Heart right ventricle (tissue), 16 donors: Measurements from ENCODE around the gene SH2B2. TPM values are rescaled to one million over a fixed set of nuclear protein-coding genes. Genes with fewer than 3 reads are reported as not detected.
"Not testable (repeated sequence)": the region's sequence is repeated elsewhere in the genome, so short reads cannot be mapped to it uniquely, and the experiment has no call there.

Experiments used
- ATAC-seq, 8 donors: fragments of 200-7000 bp; cut with Tn5 transposase; one replicate each; pipeline ENCODE4 v1.9.1; 2020; ENCODE audit warnings: mild to moderate bottlenecking in 8 of 8, moderate library complexity in 8 of 8, moderate number of reproducible peaks in 1 of 8
- DNase-seq, 2 donors: peaks; one replicate each; pipeline ENCODE4 v3.0.0-alpha.2; 2020
- H3K27ac ChIP-seq, 10 donors: fragments of 200-600 bp; sonication (generic) in 2 of 10; one replicate each; pipeline versions ENCODE4 v1.5.0 to v1.8.0; 2020 to 2022; ENCODE audit warnings: mild to moderate bottlenecking in 3 of 10
- H3K27me3 ChIP-seq, 7 donors: fragments of 200-600 bp; one replicate each; pipeline ENCODE4 v1.8.0; 2021 to 2022; ENCODE audit warnings: mild to moderate bottlenecking in 2 of 7
- H3K36me3 ChIP-seq, 9 donors: fragments of 200-600 bp; sonication (generic) in 1 of 9; one replicate each; pipeline versions ENCODE4 v1.5.0 to v1.8.0; 2020 to 2022; ENCODE audit warnings: mild to moderate bottlenecking in 2 of 9
- H3K4me1 ChIP-seq, 9 donors: fragments of 200-600 bp; sonication (generic) in 1 of 9; one replicate each; pipeline versions ENCODE4 v1.5.0 to v1.8.0; 2020 to 2022; ENCODE audit warnings: mild to moderate bottlenecking in 4 of 9
- H3K4me3 ChIP-seq, 10 donors: fragments of 200-600 bp; sonication (generic) in 2 of 10; one replicate each; pipeline versions ENCODE4 v1.5.0 to v1.8.0; 2020 to 2022; ENCODE audit warnings: mild to moderate bottlenecking in 7 of 10, moderate library complexity in 2 of 10
- H3K9me3 ChIP-seq, 11 donors: fragments of 200-600 bp in 10 of 11; sonication (generic) in 2 of 11; one replicate each; pipeline versions ENCODE4 v1.5.0 to v1.8.0; 2013 to 2022; ENCODE audit warnings: mild to moderate bottlenecking in 2 of 11, control low read depth in 1 of 11, moderate library complexity in 1 of 11
- CTCF ChIP-seq, 9 donors: fragments of 200-600 bp; sonication (generic) in 2 of 9; IDR thresholded peaks; one replicate each; pipeline versions ENCODE4 v1.5.0 to v1.8.0; 2021 to 2022; ENCODE audit warnings: antibody characterized with exemption in 9 of 9, mild to moderate bottlenecking in 5 of 9, moderate library complexity in 1 of 9
- WGBS, 2 donors: extraction: QIAGEN DNeasy Blood & Tissue Kit; methylation state at CpG; one replicate each; pipeline ENCODE4 v1.1.7; 2013; ENCODE audit warnings: inconsistent platforms in 1 of 2; 5-methylcytosine and 5-hydroxymethylcytosine counted together
- intact Hi-C, 10 donors: fragments of 100-400 bp; cut with DNase I; formaldehyde crosslinking; loops; one replicate each; pipeline versions ENCODE4 v1.11.1 to v1.14.2; 2022
- polyA plus RNA-seq, 2 donors: library from polyadenylated mRNA; stranded (reverse); fragments of 200-250 nt; gene quantifications; one replicate each; pipeline ENCODE4 v1.2.3, GENCODE V29; 2013
- total RNA-seq, 10 donors: library from RNA; stranded (reverse); fragmentation: NEBNext Ultra II Directional in 3 of 10; extraction: Animal tissue kit (Norgen Biotek cat#: 25700) in 3 of 10; gene quantifications; one replicate each; pipeline versions ENCODE4 v1.2.1 to v1.2.4, GENCODE V29; 2021 to 2023
- donor health status: Arrhythmogenic right ventricular cardiomyopathy.
- donor health status: ischemic (EF 13 %, LVEDD 7.1; RV severe dilation, severe dysfunction).
- donor health status: healthy with polysubstance abuse.
- donor health status: DM: no; HTN: yes; CAD: no.
- donor health status: DM: no; HTN: no; CAD: no.
- donor health status: ischemic (EF 25% LVEDD 6.9; RV normal size, moderate dysfunction).
- donor health status: ischemic (EF 25% LVEDD 5.7; RV mildly dilated, moderate dysfunction).
- donor health status: healthy.
- donor health status: DM: yes; HTN: yes; CAD: no.
- donor health status: Ischemic cardiomyopathy.
- donor health status: ischemic (EF 35%, LVEDD 5.7; RV mildly dilated, moderate dysfunction).
- donor health status: nonischemic (EF 11% LVEDD 7.7; RV severe dilation, severe dysfunction).
- donor health status: DM: yes; HTN: yes; CAD: no.
- donor health status: PGD.
- donor health status: ischemic (EF 29% LVEDD 5.4; RV normal size, mild dysfunction).
- donor health status: nonischemic (EF 23%, LVEDD 6.1; RV moderate dilation, normal function).

SH2B2 gene
- total and polyA plus RNA-seq, 12 donors = 0.83 to 4.2 (median 1.2) TPM

- 89 to 91% methylated on average over 11 of the region's 11 CpGs for WGBS, 2 donors
- no peak for ATAC-seq
- H3K4me1 ChIP-seq = peaks cover 0 to 13% (median 0%) of the 10 kb centered on the region in 9 donors
- H3K27me3 ChIP-seq = peaks cover 0 to 42% (median 13%) of the 10 kb centered on the region in 7 donors
- no peak for TF ChIP-seq CTCF (IDR thresholded peaks at IDR 0.05)
- no peak for DNase-seq
- H3K4me3 ChIP-seq = no peak overlapping the region
- H3K27ac ChIP-seq = no peak overlapping the region
- intact Hi-C loops = no loop called here
- H3K36me3 ChIP-seq = no peaks in the 10 kb centered on the region
- H3K9me3 ChIP-seq = no peaks in the 10 kb centered on the region
Observed at GRCh38 chr7:102326157-102326889, 39.7 kb downstream of the SH2B2 start.

GRCh38 chr7:102327183-102327582 is 40.5 kb downstream of the SH2B2 start:
- peaks cover 0 to 39% (median 12%) of the 10 kb centered on the region in 7 donors for H3K27me3 ChIP-seq
- H3K36me3 ChIP-seq, DNase-seq, H3K4me1 ChIP-seq, H3K4me3 ChIP-seq, H3K9me3 ChIP-seq, intact Hi-C loops, H3K27ac ChIP-seq, ATAC-seq: not testable (repeated sequence)
- 80 to 82% methylated on average over 6 of the region's 6 CpGs for WGBS, 2 donors

- H3K4me3 ChIP-seq, H3K9me3 ChIP-seq, DNase-seq, H3K27ac ChIP-seq, H3K36me3 ChIP-seq, H3K4me1 ChIP-seq, ATAC-seq, intact Hi-C loops: not testable (repeated sequence)
- 49 to 79% methylated on average over 4 of the region's 5 CpGs for WGBS, 2 donors
- H3K27me3 ChIP-seq = peaks cover 0 to 39% (median 14%) of the 10 kb centered on the region in 7 donors
Observed at GRCh38 chr7:102328863-102329262, 42.2 kb downstream of the SH2B2 start.

- ATAC-seq, intact Hi-C loops, H3K9me3 ChIP-seq, H3K36me3 ChIP-seq, H3K4me3 ChIP-seq, DNase-seq, H3K4me1 ChIP-seq, H3K27ac ChIP-seq: not testable (repeated sequence)
- 67 to 79% methylated on average over 7 to 9 of the region's 9 CpGs for WGBS, 2 donors
- peaks cover 0 to 39% (median 14%) of the 10 kb centered on the region in 7 donors for H3K27me3 ChIP-seq
Observed at GRCh38 chr7:102329366-102329765, 42.7 kb downstream of the SH2B2 start.

GRCh38 chr7:102330666-102331460 is 44.2 kb downstream of the SH2B2 start:
- WGBS, 2 donors = 85 to 86% methylated on average over 8 of the region's 8 CpGs
- not testable (repeated sequence) for H3K9me3 ChIP-seq, DNase-seq

GRCh38 chr7:102335574-102335973 is 48.9 kb downstream of the SH2B2 start:
- intact Hi-C loops, H3K27ac ChIP-seq, ATAC-seq, H3K4me1 ChIP-seq, H3K9me3 ChIP-seq, H3K36me3 ChIP-seq, H3K4me3 ChIP-seq, DNase-seq: not testable (repeated sequence)
- peaks cover 0 to 12% (median 5%) of the 10 kb centered on the region in 7 donors for H3K27me3 ChIP-seq
- WGBS, 2 donors = 84 to 86% methylated on average over 7 of the region's 7 CpGs

More at GRCh38 chr7:102330666-102331460, 44.2 kb downstream of the SH2B2 start:
- H3K36me3 ChIP-seq, ATAC-seq, H3K4me3 ChIP-seq, intact Hi-C loops, H3K27ac ChIP-seq, H3K4me1 ChIP-seq: not testable (repeated sequence)
- H3K27me3 ChIP-seq = peaks cover 0 to 33% (median 14%) of the 10 kb centered on the region in 7 donors

- intact Hi-C loops, ATAC-seq, H3K36me3 ChIP-seq, H3K4me3 ChIP-seq, H3K9me3 ChIP-seq, H3K27ac ChIP-seq, DNase-seq, H3K4me1 ChIP-seq: not testable (repeated sequence)
- WGBS, 2 donors = 78% methylated on average over 5 of the region's 8 CpGs; no CpG with 5 or more reads in 1 of the 2 donors
- peaks cover 0 to 12% (median 4%) of the 10 kb centered on the region in 7 donors for H3K27me3 ChIP-seq
Observed at GRCh38 chr7:102337002-102337401, 50.3 kb downstream of the SH2B2 start.

GRCh38 chr7:102337420-102337819 is 50.8 kb downstream of the SH2B2 start:
- intact Hi-C loops, DNase-seq, H3K27ac ChIP-seq, H3K36me3 ChIP-seq, H3K4me1 ChIP-seq, ATAC-seq, H3K4me3 ChIP-seq, H3K9me3 ChIP-seq: not testable (repeated sequence)
- 78 to 80% methylated on average over 4 of the region's 4 CpGs for WGBS, 2 donors
- H3K27me3 ChIP-seq = peaks cover 0 to 11% (median 4%) of the 10 kb centered on the region in 7 donors

GRCh38 chr7:102340599-102341368 is 54.1 kb downstream of the SH2B2 start:
- H3K27me3 ChIP-seq, DNase-seq, H3K36me3 ChIP-seq, H3K9me3 ChIP-seq, H3K4me1 ChIP-seq, H3K27ac ChIP-seq, intact Hi-C loops, ATAC-seq, H3K4me3 ChIP-seq: not testable (repeated sequence)
- WGBS, 2 donors = 86 to 94% methylated on average over 5 of the region's 7 CpGs
